HG02852 (cell line): ENCODE results near the gene WARS2.
"Not testable (repeated sequence)": the region's sequence is repeated elsewhere in the genome, so short reads cannot be mapped to it uniquely, and the experiment has no call there.

Source experiments
- ATAC-seq: cut with Tn5 transposase; IDR thresholded peaks from one replicate; pipeline ENCODE4 v1.9.1; 2021; ENCODE audit warnings: mild to moderate bottlenecking, moderate library complexity; ENCODE audit not compliant: unreplicated experiment

WARS2 gene

GRCh38 chr1:119141020-119141424 is 569 bp upstream of the WARS2 start:
- no peak for ATAC-seq

DNA sequence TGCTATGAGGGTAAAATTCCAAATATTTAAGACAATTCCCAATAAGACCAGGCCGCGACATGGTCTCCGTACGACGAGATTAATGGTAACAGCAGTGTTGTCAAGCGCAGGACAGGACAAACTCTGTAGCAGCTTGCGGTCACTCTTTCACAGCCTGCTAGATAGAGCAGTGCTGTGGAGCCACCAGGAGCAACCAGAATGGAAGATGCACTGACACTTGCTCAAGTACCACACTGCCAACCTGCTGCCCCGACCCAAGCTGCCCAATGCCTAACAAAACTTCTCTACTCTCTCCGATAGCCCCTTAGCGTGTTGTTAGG is 636 bp downstream of the WARS2 start:
- peak; percentile 27 for ATAC-seq

- ATAC-seq = peak; percentile 21
These were observed 1.1 kb downstream of the WARS2 start for GRCh38 chr1:119139403-119139802.

- ATAC-seq = no peak
These were observed 4.1 kb downstream of the WARS2 start for GRCh38 chr1:119136401-119136800.

- ATAC-seq = no peak
These were observed 6.5 kb downstream of the WARS2 start for GRCh38 chr1:119133987-119134386.

- ATAC-seq = no peak
These were observed 8.3 kb downstream of the WARS2 start for GRCh38 chr1:119132179-119132578.

- ATAC-seq = no peak
These were observed 14.6 kb downstream of the WARS2 start for GRCh38 chr1:119125874-119126273.

GRCh38 chr1:119124764-119125163 is 15.7 kb downstream of the WARS2 start:
- no peak for ATAC-seq

GRCh38 chr1:119121872-119122271 is 18.6 kb downstream of the WARS2 start:
- not testable (repeated sequence) for ATAC-seq

GRCh38 chr1:119116725-119117124 is 23.7 kb downstream of the WARS2 start:
- no peak for ATAC-seq

DNA sequence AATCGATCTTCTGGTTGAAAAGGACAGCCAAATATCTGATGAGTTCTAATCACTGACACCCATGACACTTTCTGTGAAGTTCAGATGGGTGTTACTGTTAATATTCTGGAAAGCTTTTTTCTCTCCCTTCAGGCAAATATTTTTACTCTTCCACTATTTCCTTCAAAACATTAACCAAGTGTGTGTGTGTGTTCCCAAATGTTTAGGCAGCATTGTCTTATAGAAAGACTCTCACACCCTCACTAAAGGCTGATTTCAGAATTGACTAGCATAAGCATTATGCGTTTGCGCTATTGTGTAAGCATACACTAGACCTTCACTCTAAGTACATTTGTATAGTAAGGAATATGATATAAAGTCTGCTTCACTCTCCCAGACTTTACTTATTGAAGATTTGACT is 24.7 kb downstream of the WARS2 start:
- no peak for ATAC-seq

DNA sequence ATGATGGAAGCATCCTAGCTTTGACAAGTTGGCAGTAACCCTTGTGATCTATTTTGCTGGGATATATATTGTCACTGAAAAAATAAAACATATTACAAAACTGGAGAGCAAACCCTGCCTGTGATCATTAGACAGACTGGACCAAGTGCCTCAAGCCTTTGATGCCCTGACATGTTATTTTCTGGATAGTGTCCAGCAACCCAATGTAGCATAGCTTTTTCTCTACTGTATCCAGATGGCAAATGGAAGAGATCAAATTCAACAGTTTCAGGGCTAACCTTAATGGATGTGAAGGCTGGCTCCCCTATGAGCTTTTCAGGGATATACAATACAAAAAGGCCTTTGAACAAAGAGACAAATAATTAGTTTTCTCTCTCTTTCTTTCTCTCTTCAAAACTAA is 25.1 kb downstream of the WARS2 start:
- ATAC-seq = no peak

- ATAC-seq = no peak
These were observed 25.7 kb downstream of the WARS2 start for GRCh38 chr1:119114786-119115185.

GRCh38 chr1:119112791-119113190 is 27.7 kb downstream of the WARS2 start:
- ATAC-seq = no peak

DNA sequence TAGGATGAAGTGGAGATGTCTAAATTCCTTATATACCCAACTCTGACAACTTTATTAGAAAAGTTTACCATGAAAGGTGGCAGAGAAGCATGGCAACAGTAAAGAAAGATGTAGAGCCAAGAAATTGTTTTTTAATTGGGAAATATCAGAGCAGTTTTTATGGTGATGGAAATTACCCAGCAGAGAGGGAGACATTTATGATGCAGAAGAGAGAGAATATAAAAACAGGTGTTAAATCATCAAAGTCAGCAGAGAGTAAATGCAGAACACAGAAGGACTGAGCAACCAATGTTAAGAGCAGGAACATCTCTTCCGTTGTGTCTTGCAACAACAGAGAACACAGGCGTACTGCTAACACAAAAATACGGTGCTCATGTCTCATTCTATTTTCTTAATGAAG is 28.2 kb downstream of the WARS2 start:
- no peak for ATAC-seq

- ATAC-seq = no peak
These were observed 31.5 kb downstream of the WARS2 start for GRCh38 chr1:119108988-119109387.

DNA sequence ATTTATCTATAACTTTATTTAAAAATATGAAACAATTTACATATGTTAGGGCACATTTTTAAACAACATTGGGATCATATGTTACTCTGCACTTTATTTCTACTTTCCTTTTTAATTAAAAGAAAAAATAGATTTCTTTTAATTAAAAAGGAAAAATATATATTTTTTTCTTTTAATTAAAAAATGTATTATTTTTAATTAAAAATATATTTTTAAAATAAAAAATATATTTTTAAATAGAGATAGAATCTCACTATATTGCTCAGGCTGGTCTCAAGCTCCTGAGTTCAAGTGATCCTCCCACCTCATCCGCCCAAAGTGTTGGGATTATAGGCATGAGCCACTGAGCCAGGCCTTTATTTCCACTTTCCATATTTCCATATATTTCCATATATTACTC is 36.7 kb downstream of the WARS2 start:
- ATAC-seq = no peak

- ATAC-seq = no peak
These were observed 38.4 kb downstream of the WARS2 start for GRCh38 chr1:119102051-119102450.

GRCh38 chr1:119101563-119101962 is 38.9 kb downstream of the WARS2 start:
- ATAC-seq = no peak

GRCh38 chr1:119099775-119100174 is 40.7 kb downstream of the WARS2 start:
- ATAC-seq = no peak

- no peak for ATAC-seq
These were observed 43.1 kb downstream of the WARS2 start for GRCh38 chr1:119097380-119097779.

GRCh38 chr1:119093721-119094120 is 46.7 kb downstream of the WARS2 start:
- no peak for ATAC-seq

GRCh38 chr1:119091618-119092017 is 48.8 kb downstream of the WARS2 start:
- no peak for ATAC-seq

DNA sequence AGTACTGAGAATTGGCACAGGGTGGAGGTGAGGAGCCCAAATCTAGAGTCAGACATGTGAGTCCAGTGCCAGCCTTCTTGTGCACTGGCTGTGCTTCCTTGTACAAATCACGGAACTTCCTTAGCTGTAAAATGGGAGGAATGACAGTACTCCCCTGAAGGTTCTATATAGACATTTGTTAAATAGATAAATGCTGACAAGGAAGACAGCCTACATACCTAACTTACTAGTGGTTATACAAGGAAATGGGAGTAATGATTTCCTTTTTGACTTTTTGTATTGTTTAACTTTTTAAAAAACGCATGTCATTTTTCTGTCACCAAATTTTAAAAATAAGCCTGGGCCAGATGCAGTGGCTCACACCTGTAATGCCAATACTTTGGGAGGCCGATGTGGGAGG is 50.2 kb downstream of the WARS2 start:
- ATAC-seq = no peak
